Measurements from ENCODE around the gene RRAS2. TPM values are rescaled to one million over a fixed set of nuclear protein-coding genes. Genes with fewer than 3 reads are reported as not detected.

RRAS2 gene
- total RNA-seq, 3 donors from 2014 or later (not counting 1 experiment from before 2014, with no cell fraction given), result 62.1 to 86.7 (median 69.6) TPM

- no peak for DNase-seq
- intact Hi-C loops (cut with micrococcal nuclease), result no loop called here
- Histone ChIP-seq H3K9me3 (ENCODE audit: control insufficient read depth, insufficient read depth, low read length) (peaks cover 3% of the 10 kb centered on the region), H3K36me3 (ENCODE audit: control insufficient read depth, insufficient read depth, low read length) (no peaks in the 10 kb centered on the region), H3K27ac (ENCODE audit: low read length) (no peak overlapping the region), H3K27me3 (ENCODE audit: control insufficient read depth, insufficient read depth, low read length) (no peaks in the 10 kb centered on the region), H3K4me3 (ENCODE audit: low read length) (no peak overlapping the region), H3K4me1 (ENCODE audit: control insufficient read depth, insufficient read depth, low read length) (peaks cover 18% of the 10 kb centered on the region)
- no peaks in the 10 kb centered on the region for H3K27me3 Mint-ChIP-seq (ENCODE audit: low read depth in 2 of 2)
- no peak overlapping the region for H3K4me3 Mint-ChIP-seq
- no peak for ATAC-seq
- H3K27ac Mint-ChIP-seq, result peak overlapping the region; percentile 73 to 84
- H3K36me3 Mint-ChIP-seq, result no peaks in the 10 kb centered on the region
- WGBS (ENCODE audit: insufficient coverage), result 94% methylated on average over 3 of the region's 3 CpGs
- no peaks in the 10 kb centered on the region for H3K9me3 Mint-ChIP-seq
- H3K4me1 Mint-ChIP-seq, result peaks cover 54 to 56% of the 10 kb centered on the region in 2 donors
- TF ChIP-seq, protein P1, sequence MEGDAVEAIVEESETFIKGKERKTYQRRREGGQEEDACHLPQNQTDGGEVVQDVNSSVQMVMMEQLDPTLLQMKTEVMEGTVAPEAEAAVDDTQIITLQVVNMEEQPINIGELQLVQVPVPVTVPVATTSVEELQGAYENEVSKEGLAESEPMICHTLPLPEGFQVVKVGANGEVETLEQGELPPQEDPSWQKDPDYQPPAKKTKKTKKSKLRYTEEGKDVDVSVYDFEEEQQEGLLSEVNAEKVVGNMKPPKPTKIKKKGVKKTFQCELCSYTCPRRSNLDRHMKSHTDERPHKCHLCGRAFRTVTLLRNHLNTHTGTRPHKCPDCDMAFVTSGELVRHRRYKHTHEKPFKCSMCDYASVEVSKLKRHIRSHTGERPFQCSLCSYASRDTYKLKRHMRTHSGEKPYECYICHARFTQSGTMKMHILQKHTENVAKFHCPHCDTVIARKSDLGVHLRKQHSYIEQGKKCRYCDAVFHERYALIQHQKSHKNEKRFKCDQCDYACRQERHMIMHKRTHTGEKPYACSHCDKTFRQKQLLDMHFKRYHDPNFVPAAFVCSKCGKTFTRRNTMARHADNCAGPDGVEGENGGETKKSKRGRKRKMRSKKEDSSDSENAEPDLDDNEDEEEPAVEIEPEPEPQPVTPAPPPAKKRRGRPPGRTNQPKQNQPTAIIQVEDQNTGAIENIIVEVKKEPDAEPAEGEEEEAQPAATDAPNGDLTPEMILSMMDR (IDR thresholded peaks at IDR 0.05), result no peak
Measured at GRCh38 chr11:14350716-14351238, 8.2 kb downstream of the RRAS2 start.

DNA sequence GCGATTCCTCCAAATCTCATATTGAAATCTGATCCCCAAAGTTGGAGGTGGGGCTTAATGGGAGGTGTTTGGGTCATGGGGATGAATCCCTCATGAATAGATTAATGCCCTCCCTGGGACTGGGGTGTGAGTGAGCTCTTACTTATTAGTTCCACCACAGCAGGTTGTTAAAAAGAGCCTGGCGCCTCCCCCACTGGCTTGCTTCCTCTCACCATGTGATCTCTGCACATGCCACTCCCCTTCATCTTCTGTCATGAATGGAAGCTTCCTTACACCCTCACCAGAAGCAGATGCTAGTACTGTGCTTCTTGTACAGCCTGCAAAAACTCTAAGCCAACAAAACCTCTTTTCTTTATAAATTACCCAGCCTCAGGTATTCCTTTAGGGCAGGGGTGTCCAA, 8.8 kb downstream of the RRAS2 start:
- H3K27me3 ChIP-seq (ENCODE audit: control insufficient read depth, insufficient read depth, low read length), result no peaks in the 10 kb centered on the region
- H3K9me3 ChIP-seq (ENCODE audit: control insufficient read depth, insufficient read depth, low read length), result peaks cover 3% of the 10 kb centered on the region
- peaks cover 56 to 60% of the 10 kb centered on the region in 2 donors for H3K4me1 Mint-ChIP-seq
- H3K4me3 Mint-ChIP-seq, result peak overlapping the region; percentile 57
- H3K27me3 Mint-ChIP-seq (ENCODE audit: low read depth in 2 of 2), result no peaks in the 10 kb centered on the region
- peak overlapping the region; percentile 73 to 84 for H3K27ac Mint-ChIP-seq
- no peaks in the 10 kb centered on the region for H3K36me3 ChIP-seq (ENCODE audit: control insufficient read depth, insufficient read depth, low read length)
- intact Hi-C loops (cut with micrococcal nuclease), result no loop called here
- H3K4me3 ChIP-seq (ENCODE audit: low read length), result no peak overlapping the region
- TF ChIP-seq, protein P1 (IDR thresholded peaks at IDR 0.05), result no peak
- no peaks in the 10 kb centered on the region for H3K9me3 Mint-ChIP-seq
- H3K4me1 ChIP-seq (ENCODE audit: control insufficient read depth, insufficient read depth, low read length), result peaks cover 18% of the 10 kb centered on the region
- ATAC-seq, result peak; percentile 75 to 94 (median 87)
- H3K27ac ChIP-seq (ENCODE audit: low read length), result no peak overlapping the region
- no peaks in the 10 kb centered on the region for H3K36me3 Mint-ChIP-seq
- 44% methylated on average over 1 of the region's 2 CpGs for WGBS (ENCODE audit: insufficient coverage)
- DNase-seq, result peak in 1 of 2 donors; percentile 19

DNA sequence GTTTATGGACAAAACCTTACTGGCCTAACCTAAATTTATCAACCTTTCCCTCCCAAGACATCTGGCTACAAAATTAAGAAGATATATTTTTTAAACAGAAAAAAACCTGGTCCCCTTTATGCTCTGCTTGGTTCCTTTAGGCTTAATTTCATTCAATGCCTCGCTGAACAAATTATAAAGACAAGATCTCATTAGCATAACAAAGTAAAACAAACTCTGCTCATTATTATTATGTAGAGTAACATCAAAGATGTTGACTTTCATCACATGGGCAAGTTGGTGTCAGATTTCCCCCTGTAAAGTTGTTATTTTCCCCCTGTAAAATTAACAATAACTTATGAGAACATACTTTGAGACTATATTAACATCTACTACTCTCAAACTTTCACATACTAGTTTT, 11.0 kb downstream of the RRAS2 start:
- intact Hi-C loops (cut with micrococcal nuclease), result no loop called here
- ATAC-seq, result no peak
- H3K36me3 ChIP-seq (ENCODE audit: control insufficient read depth, insufficient read depth, low read length), result no peaks in the 10 kb centered on the region
- Mint-ChIP-seq H3K4me1 (peaks cover 49 to 59% of the 10 kb centered on the region in 2 donors), H3K36me3 (no peaks in the 10 kb centered on the region), H3K27ac (peak overlapping the region; percentile 55 to 67), H3K27me3 (ENCODE audit: low read depth in 2 of 2) (no peaks in the 10 kb centered on the region), H3K4me3 (no peak overlapping the region), H3K9me3 (no peaks in the 10 kb centered on the region)
- DNase-seq, result no peak
- peaks cover 19% of the 10 kb centered on the region for H3K4me1 ChIP-seq (ENCODE audit: control insufficient read depth, insufficient read depth, low read length)
- WGBS (ENCODE audit: insufficient coverage), result no CpG with 5 or more reads among the region's 1 CpG
- TF ChIP-seq, protein P1 (IDR thresholded peaks at IDR 0.05), result no peak
- H3K9me3 ChIP-seq (ENCODE audit: control insufficient read depth, insufficient read depth, low read length), result peaks cover 3% of the 10 kb centered on the region
- no peaks in the 10 kb centered on the region for H3K27me3 ChIP-seq (ENCODE audit: control insufficient read depth, insufficient read depth, low read length)
- no peak overlapping the region for H3K27ac ChIP-seq (ENCODE audit: low read length)
- no peak overlapping the region for H3K4me3 ChIP-seq (ENCODE audit: low read length)

GRCh38 chr11:14347494-14347893, 11.5 kb downstream of the RRAS2 start:
- H3K4me3 ChIP-seq (ENCODE audit: low read length), result no peak overlapping the region
- no peak for DNase-seq
- no peaks in the 10 kb centered on the region for H3K9me3 Mint-ChIP-seq
- H3K36me3 ChIP-seq (ENCODE audit: control insufficient read depth, insufficient read depth, low read length), result no peaks in the 10 kb centered on the region
- intact Hi-C loops (cut with micrococcal nuclease), result no loop called here
- peaks cover 3% of the 10 kb centered on the region for H3K9me3 ChIP-seq (ENCODE audit: control insufficient read depth, insufficient read depth, low read length)
- 97% methylated on average over 7 of the region's 7 CpGs for WGBS (ENCODE audit: insufficient coverage)
- no peaks in the 10 kb centered on the region for H3K36me3 Mint-ChIP-seq
- peak overlapping the region in 1 of 2 donors; percentile 67 for H3K27ac Mint-ChIP-seq
- H3K27me3 ChIP-seq (ENCODE audit: control insufficient read depth, insufficient read depth, low read length), result no peaks in the 10 kb centered on the region
- TF ChIP-seq, protein P1 (IDR thresholded peaks at IDR 0.05), result no peak
- no peaks in the 10 kb centered on the region for H3K27me3 Mint-ChIP-seq (ENCODE audit: low read depth in 2 of 2)
- no peak overlapping the region for H3K27ac ChIP-seq (ENCODE audit: low read length)
- H3K4me1 ChIP-seq (ENCODE audit: control insufficient read depth, insufficient read depth, low read length), result peaks cover 18% of the 10 kb centered on the region
- ATAC-seq, result no peak
- H3K4me3 Mint-ChIP-seq, result no peak overlapping the region
- peaks cover 50 to 64% of the 10 kb centered on the region in 2 donors for H3K4me1 Mint-ChIP-seq
